ENCODE measurements around the gene SHANK1. TPM values are rescaled to one million over a fixed set of nuclear protein-coding genes. Genes with fewer than 3 reads are reported as not detected.

The SHANK1 gene
- total and polyA plus RNA-seq, 2 donors from 2014 or later: 0.24 to 0.35 TPM

GRCh38 chr19:50739914-50740426, 20.4 kb upstream of the SHANK1 start:
- H3K9ac ChIP-seq (ENCODE audit: low read length in 3 of 3): no peak overlapping the region
- intact Hi-C loops (cut with DNase I): no loop called here
- no peak overlapping the region for H3K27ac ChIP-seq (ENCODE audit: low read depth in 2 of 2, low read length in 2 of 2)
- no peaks in the 10 kb centered on the region for H3K4me1 ChIP-seq (ENCODE audit: control insufficient read depth in 2 of 3, insufficient read depth in 2 of 3, low read depth in 1 of 3, low read length in 3 of 3)
- DNase-seq (no peak), FAIRE-seq (no peak)
- H3K4me3 ChIP-seq (ENCODE audit: low read length in 3 of 3): no peak overlapping the region
- no peaks in the 10 kb centered on the region for H3K27me3 ChIP-seq (ENCODE audit: control insufficient read depth, insufficient read depth, low read length)
- H3K9me3 ChIP-seq (ENCODE audit: control insufficient read depth in 2 of 3, insufficient read depth in 1 of 3, low read length in 3 of 3): no peaks in the 10 kb centered on the region
- H3K36me3 ChIP-seq (ENCODE audit: control insufficient read depth in 2 of 3, insufficient read depth in 3 of 3, low read length in 3 of 3): no peaks in the 10 kb centered on the region
- no peak for TF ChIP-seq CTCF (IDR thresholded peaks at IDR 0.05; ENCODE audit: borderline replicate concordance, extremely low read depth, insufficient read depth)

- Histone ChIP-seq H3K4me1 (ENCODE audit: control insufficient read depth in 2 of 3, insufficient read depth in 2 of 3, low read depth in 1 of 3, low read length in 3 of 3) (no peaks in the 10 kb centered on the region), H3K9me3 (ENCODE audit: control insufficient read depth in 2 of 3, insufficient read depth in 1 of 3, low read length in 3 of 3) (no peaks in the 10 kb centered on the region), H3K36me3 (ENCODE audit: control insufficient read depth in 2 of 3, insufficient read depth in 3 of 3, low read length in 3 of 3) (no peaks in the 10 kb centered on the region), H3K27me3 (ENCODE audit: control insufficient read depth, insufficient read depth, low read length) (no peaks in the 10 kb centered on the region), H3K9ac (ENCODE audit: low read length in 3 of 3) (no peak overlapping the region), H3K27ac (ENCODE audit: low read depth in 2 of 2, low read length in 2 of 2) (no peak overlapping the region), H3K4me3 (ENCODE audit: low read length in 3 of 3) (no peak overlapping the region)
- no peak for DNase-seq
- intact Hi-C loops (cut with DNase I): no loop called here
- no peak for TF ChIP-seq CTCF (IDR thresholded peaks at IDR 0.05; ENCODE audit: borderline replicate concordance, extremely low read depth, insufficient read depth)
- FAIRE-seq: no peak
These were observed 19.7 kb upstream of the SHANK1 start for GRCh38 chr19:50739132-50739913.

GRCh38 chr19:50736338-50736737, 16.7 kb upstream of the SHANK1 start:
- Histone ChIP-seq H3K27me3 (ENCODE audit: control insufficient read depth, insufficient read depth, low read length) (no peaks in the 10 kb centered on the region), H3K4me1 (ENCODE audit: control insufficient read depth in 2 of 3, insufficient read depth in 2 of 3, low read depth in 1 of 3, low read length in 3 of 3) (no peaks in the 10 kb centered on the region), H3K27ac (ENCODE audit: low read depth in 2 of 2, low read length in 2 of 2) (no peak overlapping the region), H3K4me3 (ENCODE audit: low read length in 3 of 3) (no peak overlapping the region), H3K9ac (ENCODE audit: low read length in 3 of 3) (no peak overlapping the region), H3K9me3 (ENCODE audit: control insufficient read depth in 2 of 3, insufficient read depth in 1 of 3, low read length in 3 of 3) (no peaks in the 10 kb centered on the region), H3K36me3 (ENCODE audit: control insufficient read depth in 2 of 3, insufficient read depth in 3 of 3, low read length in 3 of 3) (no peaks in the 10 kb centered on the region)
- no peak for TF ChIP-seq CTCF (IDR thresholded peaks at IDR 0.05; ENCODE audit: borderline replicate concordance, extremely low read depth, insufficient read depth)
- DNase-seq: no peak
- no peak for FAIRE-seq
- intact Hi-C loops (cut with DNase I): no loop called here
